ENCODE data around the gene SBK2.
"Not testable (repeated sequence)": the region's sequence is repeated elsewhere in the genome, so short reads cannot be mapped to it uniquely, and the experiment has no call there.

The SBK2 gene

DNA sequence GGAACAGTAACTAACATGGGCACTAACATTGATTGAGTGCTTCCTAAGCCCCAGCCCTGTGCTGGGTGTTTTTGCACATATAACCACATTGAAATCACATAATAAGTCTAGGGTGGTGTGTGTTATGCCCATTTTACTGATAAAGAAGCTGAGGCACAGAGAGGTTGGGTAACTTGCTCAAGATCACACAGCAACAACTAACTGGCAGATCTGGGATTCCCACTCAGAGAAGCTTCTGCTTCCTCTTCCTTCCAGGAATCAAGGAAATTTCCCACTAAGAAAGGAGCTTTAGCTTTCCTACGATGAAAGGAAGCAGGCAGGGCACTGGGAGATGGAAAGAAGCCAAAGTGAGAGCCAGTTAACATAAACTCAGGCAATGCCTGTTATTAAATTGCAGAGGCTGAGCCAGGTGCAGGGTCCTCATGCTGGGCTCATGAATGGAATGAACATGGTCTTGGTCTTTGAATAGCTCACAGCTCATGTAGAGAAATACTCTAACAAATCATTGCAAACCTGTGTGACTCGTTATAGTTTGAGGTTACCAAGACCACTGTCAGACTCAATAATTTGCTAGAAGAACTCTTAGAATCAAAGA lies 38.6 kb downstream of the SBK2 start:
- no peak for ATAC-seq

DNA sequence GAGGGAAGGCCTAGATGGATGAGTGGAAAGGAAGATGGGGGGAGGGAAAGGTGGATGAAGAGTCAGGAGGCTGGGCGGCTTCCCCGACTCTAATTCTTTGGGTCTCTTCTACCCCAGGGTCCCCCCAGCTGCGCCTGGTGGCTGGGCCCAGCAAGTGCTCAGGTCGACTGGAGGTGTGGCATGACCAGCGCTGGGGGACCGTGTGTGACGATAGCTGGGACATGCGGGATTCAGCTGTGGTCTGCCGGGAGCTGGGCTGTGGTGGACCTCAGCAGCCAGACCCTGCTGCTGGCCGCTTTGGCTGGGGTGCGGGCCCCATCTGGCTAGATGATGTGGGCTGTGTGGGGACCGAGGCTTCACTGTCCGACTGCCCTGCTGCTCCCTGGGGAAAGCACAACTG lies 39.2 kb downstream of the SBK2 start:
- no peak for ATAC-seq

DNA sequence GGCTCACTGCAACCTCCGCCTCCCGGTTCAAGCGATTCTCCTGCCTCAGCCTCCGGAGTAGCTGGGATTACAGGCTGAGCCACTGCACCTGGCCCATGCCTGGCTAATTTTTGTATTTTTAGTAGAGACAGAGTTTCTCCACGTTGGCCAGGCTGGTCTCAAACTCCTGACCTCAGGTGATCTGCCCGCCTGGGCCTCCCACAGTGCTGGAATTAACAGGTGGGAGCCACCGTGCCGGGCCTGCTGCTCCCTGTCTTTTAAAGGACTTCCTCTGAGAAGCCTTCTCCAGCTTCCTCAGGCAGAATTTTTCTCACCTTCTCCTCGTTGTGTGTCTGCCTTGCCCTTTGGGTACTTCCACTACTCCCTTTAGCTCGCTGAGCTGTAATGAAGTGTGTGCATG lies 40.1 kb downstream of the SBK2 start:
- ATAC-seq: not testable (repeated sequence)

DNA sequence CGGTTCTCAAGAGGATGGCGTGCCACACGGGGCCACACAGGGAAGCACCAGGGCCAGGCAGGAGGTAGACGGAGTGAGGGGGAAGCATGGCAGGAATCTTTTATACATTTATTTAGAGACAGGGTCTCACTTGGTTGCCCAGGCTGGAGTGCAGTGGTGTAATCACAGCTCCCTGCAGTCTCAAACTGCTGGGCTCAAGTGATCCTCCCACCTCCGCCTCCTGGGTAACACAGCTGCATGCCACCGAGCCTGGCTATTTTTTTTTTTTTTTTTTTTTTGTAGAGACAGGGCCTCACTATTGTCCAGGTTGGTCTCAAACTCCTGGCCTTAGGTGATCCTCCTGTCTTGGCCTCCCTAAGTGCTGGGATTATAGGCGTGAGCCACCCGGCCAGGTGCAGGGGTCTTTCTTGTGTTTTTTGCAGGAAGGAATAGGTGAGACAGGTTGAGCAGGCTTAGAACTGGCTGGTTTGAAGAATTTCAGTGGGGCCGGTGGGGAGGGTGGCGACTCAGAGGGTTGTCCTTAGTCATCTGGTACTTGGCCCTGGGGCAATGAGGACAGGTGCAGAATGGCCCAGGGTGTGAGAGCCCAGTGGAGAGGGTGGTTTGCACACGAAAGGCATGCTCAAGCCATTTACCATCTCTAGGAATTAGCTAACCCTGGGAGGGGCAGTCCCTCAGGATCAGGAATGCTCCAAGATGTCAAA lies 41.1 kb downstream of the SBK2 start:
- no peak for ATAC-seq

DNA sequence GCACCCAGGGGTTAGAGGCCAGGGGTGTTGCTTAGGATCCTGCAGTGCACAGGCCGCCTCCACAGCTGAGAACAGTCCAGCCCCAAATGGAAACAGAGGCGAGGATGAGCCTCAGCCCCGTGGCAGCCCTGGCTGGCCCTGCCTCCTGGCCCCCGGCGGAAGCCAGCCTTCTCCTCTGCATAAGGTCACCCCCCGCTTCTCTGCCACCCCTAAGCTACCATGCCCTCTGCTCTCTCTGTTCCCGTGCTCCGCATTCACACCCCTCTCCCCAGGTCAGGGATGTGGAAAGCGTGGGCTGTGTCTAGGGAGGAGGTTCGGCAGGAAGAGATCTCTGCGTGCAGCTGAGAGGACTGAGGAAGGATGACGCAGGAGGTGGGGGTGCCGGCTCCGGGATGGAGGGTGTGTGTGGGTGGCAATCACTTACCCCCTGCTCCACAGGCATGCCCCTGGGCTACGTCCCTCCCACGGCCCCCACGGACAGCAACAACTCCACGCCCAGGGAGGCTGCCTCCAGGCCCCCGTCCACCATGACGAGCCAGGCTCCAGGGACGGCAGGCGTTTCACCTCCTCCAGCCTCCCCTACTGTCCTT lies 42.7 kb downstream of the SBK2 start:
- peak; percentile 26 to 27 for ATAC-seq

DNA sequence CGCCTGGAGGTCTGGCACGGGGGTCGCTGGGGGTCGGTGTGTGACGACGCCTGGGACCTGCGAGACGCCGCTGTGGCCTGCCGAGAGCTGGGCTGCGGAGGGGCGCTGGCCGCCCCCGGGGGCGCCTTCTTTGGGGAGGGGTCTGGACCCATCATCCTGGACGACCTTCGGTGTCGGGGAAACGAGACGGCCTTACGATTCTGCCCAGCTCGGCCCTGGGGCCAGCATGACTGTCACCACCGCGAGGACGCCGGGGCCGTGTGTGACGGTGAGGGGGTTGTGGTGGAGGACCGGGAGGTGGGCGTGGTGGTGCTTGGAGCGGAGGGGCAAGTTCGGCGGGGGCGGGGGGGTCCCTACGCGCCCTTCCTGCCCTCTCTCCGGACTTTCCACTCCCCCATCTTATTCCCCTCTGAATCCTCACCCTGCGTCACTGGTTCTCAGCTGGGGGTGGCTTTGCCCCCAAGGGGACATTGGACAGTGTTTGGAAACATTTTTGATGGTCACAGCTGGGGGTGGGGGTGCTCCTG lies 43.2 kb downstream of the SBK2 start:
- ATAC-seq: no peak

DNA sequence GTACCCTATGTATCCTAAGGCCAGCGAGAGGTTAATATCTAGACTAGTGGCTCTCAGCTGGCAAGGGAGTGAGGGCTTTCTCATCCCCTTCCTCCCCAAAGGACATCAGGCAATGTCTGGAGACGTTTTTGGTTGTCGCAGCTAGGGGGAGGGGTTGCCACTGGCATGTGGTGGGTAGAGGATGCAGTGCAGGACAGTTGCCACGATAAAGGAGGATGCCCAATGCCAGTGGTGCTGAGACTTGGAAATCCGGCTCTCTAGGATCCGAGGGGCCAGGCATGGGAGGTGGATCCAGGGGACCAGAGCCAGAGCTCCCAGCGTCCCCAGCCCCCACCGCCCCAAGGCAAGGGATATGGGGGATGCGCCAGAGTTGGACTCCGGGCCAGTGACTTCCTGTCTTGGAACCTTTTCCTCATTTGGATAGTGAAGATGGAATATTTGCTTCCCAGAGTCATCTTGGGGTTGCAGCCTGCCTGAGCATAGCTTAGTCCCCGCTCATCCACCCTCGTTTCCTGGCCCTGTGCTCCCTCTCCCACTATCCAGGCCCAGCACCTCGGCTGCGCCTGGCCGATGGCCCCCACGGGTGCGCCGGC lies 43.8 kb downstream of the SBK2 start:
- ATAC-seq: no peak

DNA sequence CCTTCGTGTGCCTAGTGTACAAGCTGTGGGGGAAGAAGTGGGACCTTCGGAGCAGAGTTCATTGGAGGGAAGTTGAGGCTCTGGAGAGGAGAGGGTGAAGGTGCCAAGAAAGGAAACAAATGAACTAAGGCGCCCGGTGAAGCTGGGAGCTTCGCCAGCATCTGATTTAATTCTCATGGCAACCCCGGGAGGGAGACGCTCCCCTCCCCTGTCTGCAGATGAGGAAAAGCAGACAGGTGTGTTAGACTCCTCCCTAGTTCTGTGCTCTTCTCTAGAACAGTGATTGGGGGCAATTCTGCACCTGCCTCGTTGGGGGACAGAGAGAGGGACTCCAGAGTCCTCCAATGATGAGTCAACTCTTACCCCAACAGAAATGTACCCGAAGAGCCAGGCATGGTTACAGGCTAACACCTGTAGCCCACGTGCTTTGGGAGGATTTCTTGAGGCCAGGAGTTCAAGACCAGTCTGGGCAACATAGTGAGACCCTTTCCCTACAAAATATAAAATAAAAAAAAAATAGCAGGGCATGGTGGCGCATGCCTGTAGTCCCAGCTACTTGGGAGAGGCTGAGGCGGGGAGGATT lies 44.5 kb downstream of the SBK2 start:
- ATAC-seq: no peak

DNA sequence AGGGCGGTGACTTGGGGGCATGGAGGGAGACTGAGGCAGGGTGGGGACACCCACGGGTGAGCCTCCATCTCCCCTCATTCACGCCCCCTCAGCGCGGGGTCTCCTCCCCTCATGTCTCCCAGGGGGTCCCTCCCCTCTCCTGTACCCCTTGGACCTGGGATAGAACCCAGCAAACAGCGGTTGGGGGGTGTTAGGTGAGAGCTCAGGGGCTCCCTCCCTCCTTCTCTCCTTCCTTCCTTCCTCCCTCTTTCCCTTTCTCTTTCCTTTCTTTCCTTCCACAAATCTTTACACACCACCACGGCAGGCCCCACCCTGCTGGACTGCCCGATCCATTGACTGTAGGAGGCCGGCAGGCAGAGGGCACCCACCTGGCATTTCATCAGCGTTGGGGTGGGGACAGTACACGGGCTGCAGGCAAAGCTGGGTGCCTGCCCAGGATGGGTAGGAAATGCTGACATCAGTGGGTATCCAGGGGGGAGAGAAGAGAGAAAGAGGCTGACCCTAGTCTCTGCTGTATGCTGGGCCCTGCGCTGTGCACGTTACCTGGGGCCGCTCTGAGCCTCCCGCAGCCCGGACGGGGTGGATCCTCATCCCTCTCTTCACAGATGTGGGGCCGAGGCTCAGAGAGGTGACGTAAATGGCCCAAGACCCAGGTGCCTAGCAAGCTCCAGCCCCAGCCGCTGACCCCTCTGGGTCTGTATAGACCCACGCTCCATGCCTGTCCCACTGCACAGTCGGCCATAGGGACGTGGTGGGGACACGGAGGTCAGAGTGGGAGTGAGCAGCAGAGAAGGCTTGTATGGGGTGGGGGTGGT lies 45.2 kb downstream of the SBK2 start:
- no peak for ATAC-seq

DNA sequence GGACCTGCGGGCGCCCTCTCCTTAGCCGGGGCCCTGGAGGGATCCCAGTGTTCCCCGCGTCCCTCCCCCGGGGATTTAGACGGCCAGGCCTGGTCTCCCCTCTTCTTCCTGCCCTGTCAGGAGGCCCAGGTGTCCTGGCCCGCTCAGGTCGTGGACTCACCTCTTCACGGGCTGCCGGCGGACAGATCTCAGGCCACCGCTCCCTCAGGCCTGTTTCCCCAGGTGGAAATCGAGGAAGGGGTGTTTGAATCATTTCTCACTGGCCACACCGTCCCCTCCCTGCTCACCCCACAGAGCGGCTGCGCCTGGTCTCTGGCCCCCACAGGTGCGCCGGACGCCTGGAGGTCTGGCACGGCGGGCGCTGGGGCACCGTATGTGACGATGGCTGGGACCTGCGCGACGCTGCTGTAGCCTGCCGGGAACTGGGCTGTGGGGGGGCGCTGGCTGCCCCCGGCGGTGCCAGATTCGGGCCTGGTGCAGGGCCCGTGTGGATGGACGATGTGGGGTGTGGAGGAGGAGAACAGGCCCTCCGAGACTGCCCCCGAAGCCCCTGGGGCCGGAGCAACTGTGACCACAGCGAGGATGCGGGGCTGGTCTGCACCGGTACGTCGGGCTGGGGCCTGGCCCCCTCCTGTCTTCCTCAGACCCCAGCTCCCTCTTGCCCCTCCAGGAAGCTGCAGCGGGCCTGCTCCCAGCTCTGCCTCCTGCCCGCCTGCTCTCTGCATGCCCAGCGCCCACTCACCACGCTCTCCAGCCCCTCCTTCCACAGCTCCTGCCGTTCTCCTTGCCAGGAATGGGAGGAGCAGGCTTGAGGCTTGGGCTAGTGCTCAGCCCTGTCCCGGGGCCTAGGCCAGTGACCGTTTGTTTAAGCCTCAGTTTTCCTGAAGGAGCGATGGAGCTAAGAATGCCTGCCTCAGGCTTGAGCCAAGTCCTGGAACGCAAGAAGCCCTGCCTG lies 46.2 kb downstream of the SBK2 start:
- no peak for ATAC-seq

DNA sequence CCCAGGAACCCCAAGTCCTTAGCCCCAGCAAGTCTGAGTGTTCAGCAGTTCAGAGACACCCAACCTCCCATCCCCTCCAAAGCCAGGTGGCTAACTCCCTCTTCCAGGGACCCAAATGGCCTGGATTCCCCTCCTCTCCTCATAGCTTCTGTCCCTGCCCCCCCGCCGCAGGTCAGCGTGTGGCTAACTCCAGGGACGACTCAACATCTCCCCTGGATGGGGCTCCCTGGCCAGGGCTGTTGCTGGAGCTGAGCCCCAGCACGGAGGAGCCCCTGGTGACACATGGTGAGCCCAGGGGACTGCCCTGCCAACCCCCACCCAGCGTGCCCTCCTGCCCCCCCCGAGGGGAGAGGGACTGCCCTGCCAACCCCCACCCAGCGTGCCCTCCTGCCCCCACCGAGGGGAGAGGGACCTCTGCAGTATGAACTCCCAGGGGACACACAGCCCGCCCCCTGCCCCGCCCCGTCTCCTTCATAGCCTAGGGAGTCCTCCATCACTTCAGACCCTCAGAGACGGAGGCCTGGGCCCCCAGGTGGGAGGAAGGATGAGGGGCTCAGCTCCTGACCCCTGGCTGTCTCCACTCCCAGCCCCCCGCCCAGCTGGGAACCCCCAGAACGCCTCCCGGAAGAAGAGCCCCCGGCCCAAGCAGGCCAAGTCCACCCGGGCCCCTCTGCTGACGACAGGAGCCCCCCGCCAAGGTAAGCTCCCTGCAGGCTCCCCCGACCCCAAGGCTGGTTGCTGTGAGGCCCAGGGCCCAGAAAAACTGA lies 47.0 kb downstream of the SBK2 start:
- no peak for ATAC-seq

DNA sequence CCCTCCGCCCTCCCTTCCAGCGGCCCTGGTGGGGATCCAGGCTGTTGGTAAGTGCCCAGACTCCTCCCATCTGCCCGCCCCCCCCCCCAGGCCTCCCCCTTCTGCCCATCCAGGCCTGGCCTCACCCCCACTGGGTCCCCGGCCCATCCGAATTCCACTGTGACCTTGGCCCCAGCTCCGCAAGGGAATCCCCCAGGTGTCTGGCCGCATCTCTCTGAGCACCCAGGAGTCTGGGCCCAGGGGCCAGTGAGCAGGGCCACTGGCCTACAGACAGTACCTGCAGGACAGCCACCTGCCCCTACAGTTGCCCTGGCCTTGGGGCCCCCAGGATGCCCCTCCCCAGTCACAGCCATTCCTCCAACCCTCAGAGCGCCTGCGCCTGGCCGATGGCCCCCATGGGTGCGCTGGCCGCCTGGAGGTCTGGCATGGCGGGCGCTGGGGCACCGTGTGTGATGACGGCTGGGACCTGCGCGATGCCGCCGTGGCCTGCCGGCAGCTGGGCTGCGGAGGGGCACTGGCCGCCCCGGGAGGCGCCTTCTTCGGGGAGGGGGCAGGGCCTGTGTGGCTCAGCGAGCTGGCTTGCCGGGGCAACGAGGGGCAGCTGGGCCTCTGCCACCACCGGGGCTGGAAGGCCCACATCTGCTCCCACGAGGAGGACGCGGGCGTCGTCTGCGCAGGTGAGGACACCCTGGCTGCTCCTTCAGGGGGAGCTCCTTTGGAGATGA lies 47.8 kb downstream of the SBK2 start:
- no peak for ATAC-seq

DNA sequence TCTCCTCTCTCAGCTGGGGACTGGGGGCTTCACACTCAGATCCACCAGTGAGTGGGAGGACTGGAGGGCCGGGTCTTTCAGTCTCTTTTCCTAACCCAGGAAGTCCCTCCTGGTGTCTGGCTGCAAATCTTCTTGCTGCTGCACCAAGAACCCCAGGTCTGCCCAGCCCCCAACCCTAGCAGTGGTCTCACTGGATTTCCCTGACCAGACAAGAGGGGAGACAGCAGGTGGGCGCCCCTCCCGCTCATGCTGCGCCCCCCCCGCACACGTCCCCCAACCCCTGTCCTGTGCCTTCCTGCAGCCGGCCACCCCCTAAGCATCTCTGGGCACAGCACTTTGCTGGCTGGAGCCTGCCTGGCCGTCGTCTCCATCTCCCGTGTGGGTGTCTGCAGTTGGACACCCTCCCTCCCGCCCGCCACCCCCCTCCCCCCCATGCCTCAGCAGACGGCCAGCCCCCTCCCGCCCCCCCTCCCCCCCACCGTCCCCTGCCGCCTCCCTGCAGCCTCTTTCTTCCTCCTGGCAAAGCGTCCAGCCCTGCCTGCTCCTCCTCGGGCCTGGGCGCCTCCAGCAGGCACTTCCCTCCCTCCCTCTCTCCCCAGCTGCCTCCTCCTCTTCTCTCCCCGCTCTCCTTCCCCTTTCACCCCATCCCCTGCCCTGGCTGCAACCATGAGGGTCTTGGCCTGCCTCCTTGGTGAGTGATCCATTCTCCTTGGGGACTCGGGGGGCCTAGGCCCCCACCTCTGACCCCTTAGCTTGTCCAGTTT lies 48.8 kb downstream of the SBK2 start, which contains the start of gene SSC5D:
Gene SSC5D, plus strand, starts transcription at position 513 of the 764 bp plus-strand sequence. Its CDS starts 154 bp downstream, at position 667.
- ATAC-seq: no peak

DNA sequence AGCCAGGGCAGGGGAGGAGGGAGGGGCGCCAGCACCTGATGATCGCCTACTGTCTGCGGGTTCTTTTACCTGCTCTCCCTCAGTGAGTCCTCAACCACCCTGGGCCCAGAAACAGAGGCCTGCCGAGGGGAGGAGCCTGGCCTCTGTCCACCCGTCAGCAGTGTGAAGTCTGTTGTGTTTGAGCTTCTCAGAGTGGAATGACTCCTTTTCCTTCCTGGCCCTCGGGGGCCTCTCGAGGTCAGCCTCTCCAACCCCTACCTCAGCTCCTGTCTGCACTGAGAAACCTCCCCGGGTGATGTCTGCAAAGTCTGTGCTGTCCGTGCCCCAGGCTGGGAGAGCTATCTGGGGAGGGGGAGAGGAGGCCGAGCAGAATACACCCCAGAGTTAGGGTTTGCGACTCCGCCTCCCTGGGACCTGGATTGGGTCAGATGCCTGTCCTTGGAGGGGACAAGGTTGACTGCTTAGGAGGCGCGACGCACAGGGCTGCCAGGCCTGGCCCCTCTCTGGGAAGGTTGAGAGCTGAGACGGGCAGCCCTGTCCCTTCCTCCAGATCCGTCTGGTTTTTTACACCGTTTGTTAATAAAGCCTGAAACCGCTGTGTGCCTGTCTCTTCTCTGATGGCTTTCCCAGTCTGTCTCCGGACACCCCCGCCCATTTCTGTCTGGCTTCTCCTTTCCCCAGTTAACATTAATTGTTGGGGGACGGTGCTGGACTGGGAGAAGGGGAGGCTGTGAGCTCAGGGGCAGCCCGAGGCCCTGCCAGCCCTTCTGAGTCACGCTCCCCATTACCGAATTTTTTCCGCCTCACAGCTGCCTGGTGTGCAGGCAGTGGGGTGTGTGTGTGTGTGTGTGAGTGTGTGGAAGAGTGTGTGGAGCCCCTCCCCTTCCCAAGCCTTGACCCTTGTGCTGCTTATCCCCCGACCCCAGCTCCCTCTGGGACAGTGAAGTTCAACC lies 49.7 kb downstream of the SBK2 start:
- ATAC-seq: peak; percentile 40 to 55

DNA sequence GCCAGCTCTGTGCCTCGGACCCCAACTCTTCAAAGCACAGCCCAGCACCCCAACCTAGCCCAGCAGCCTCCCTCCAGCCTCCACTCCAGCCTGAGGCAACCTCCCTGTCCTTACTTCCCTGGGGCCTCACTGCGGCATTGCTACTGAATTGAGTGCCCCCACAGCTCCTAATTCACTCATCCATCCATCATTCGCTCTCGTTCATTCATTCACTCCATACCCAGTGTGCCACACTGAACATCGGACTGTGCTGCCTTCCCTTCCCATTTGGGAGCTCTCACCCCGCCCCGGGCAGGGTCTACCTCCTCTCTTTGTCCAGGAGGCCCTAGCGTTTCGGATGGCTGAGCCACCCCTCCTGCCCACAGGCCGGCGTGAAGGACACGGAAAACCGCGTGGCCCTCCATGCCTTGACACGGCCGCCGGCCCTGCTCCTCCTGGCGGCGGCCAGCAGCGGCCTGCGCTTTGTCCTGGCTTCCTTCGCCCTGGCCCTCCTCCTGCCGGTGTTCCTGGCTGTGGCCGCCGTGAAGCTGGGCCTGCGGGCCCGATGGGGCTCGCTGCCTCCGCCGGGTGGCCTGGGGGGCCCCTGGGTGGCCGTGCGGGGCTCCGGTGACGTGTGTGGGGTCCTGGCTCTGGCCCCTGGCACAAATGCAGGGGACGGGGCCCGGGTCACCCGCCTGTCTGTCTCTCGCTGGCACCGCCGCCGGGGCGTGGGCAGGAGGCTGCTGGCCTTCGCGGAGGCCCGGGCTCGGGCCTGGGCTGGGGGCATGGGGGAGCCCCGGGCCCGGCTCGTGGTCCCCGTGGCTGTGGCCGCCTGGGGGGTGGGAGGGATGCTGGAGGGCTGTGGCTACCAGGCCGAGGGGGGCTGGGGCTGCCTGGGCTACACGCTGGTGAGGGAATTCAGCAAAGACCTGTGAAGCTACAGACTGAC lies 50.6 kb downstream of the SBK2 start:
- no peak for ATAC-seq

DNA sequence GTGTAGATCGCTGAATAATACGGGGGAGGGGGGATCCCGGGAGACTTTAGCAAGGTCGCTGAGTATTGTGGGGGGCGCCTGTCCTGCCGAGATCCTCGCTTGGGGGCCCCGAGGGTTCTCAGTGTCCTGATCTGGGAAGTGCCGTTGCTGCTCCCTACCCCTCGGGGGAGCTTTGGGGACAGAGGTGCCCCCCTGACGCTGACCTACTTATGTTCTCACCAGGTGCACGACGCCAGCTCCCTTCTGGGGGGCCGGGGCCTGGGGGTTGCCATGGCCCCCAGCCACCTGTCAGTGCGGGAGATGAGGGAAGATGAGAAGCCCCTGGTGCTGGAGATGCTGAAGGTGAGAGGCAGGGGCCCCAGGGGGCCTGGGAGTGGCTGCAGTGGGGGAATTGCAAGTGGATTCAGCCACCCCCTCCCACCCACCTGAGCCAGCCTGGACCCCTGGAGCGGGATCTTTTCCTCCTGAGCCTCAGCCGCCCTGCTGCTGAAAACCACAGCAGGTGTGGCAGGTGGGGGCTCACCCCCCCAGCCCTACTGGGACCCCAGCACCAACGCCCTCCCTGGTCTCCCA lies 51.4 kb downstream of the SBK2 start:
- no peak for ATAC-seq
